OCI-M1 (cell line): ENCODE results near the gene TBC1D26.
"Not testable (repeated sequence)": the region's sequence is repeated elsewhere in the genome, so short reads cannot be mapped to it uniquely, and the experiment has no call there.

Experiments
- DNase-seq: peaks from one replicate; lab custom pipeline; 2025; lab: John Stamatoyannopoulos, UW

The TBC1D26 gene

GRCh38 chr17:15731900-15732299 is at the start of gene TBC1D26:
Gene TBC1D26 (plus strand): TSS chr17:15732283. CDS start chr17:15735349, 3,066 bp downstream.
- not testable (repeated sequence) for DNase-seq

- not testable (repeated sequence) for DNase-seq
Measured at GRCh38 chr17:15683135-15683534, 48.9 kb upstream of the TBC1D26 start.

GRCh38 chr17:15683824-15684478 is 48.1 kb upstream of the TBC1D26 start, which contains the start of gene TRIM16:
Gene TRIM16 (minus strand): TSS chr17:15684311. CDS start chr17:15651609, 32,702 bp downstream.
- DNase-seq, result peak; percentile 73

- not testable (repeated sequence) for DNase-seq
Measured at GRCh38 chr17:15687494-15687893, 44.6 kb upstream of the TBC1D26 start.

GRCh38 chr17:15698967-15699366 is 33.1 kb upstream of the TBC1D26 start:
- peak; percentile 59 for DNase-seq

- DNase-seq, result peak; percentile 99
Measured at GRCh38 chr17:15699413-15699924, 32.6 kb upstream of the TBC1D26 start, which contains the start of gene ZNF286A. Gene ZNF286A (plus strand): TSS chr17:15699752. CDS start chr17:15700330, 578 bp downstream.

GRCh38 chr17:15699937-15700336 is 32.1 kb upstream of the TBC1D26 start:
- not testable (repeated sequence) for DNase-seq

- not testable (repeated sequence) for DNase-seq
Measured at GRCh38 chr17:15704239-15704638, 27.8 kb upstream of the TBC1D26 start.

- DNase-seq, result not testable (repeated sequence)
Measured at GRCh38 chr17:15704813-15705212, 27.3 kb upstream of the TBC1D26 start.

- DNase-seq, result not testable (repeated sequence)
Measured at GRCh38 chr17:15708879-15709278, 23.2 kb upstream of the TBC1D26 start.

- not testable (repeated sequence) for DNase-seq
Measured at GRCh38 chr17:15716601-15717563, 15.2 kb upstream of the TBC1D26 start.

GRCh38 chr17:15730535-15730934 is 1.5 kb upstream of the TBC1D26 start:
- DNase-seq, result not testable (repeated sequence)

GRCh38 chr17:15733174-15733789 is 1.2 kb downstream of the TBC1D26 start:
- not testable (repeated sequence) for DNase-seq

GRCh38 chr17:15736578-15736977 is 4.5 kb downstream of the TBC1D26 start:
- not testable (repeated sequence) for DNase-seq

- DNase-seq, result no peak
Measured at GRCh38 chr17:15738066-15738465, 6.0 kb downstream of the TBC1D26 start.

- DNase-seq, result not testable (repeated sequence)
Measured at GRCh38 chr17:15739259-15739658, 7.2 kb downstream of the TBC1D26 start.

GRCh38 chr17:15740041-15740440 is 8.0 kb downstream of the TBC1D26 start:
- DNase-seq, result not testable (repeated sequence)

GRCh38 chr17:15740570-15741120 is 8.6 kb downstream of the TBC1D26 start:
- no peak for DNase-seq

- DNase-seq, result no peak
Measured at GRCh38 chr17:15741624-15742023, 9.5 kb downstream of the TBC1D26 start.

- no peak for DNase-seq
Measured at GRCh38 chr17:15742051-15742795, 10.1 kb downstream of the TBC1D26 start.

- no peak for DNase-seq
Measured at GRCh38 chr17:15742921-15743320, 10.8 kb downstream of the TBC1D26 start.
